ENCODE measurements around the gene RBMS1.

The RBMS1 gene

GRCh38 chr2:160353813-160354212, 139.8 kb downstream of the RBMS1 start:
- Mint-ChIP-seq H3K27ac (no peak overlapping the region), H3K27me3 (no peaks in the 10 kb centered on the region), H3K4me1 (ENCODE audit: low read depth) (peaks cover 67% of the 10 kb centered on the region), H3K9me3 (peaks cover 4% of the 10 kb centered on the region), H3K36me3 (ENCODE audit: low read depth) (peaks cover 26% of the 10 kb centered on the region), H3K4me3 (no peak overlapping the region)

GRCh38 chr2:160353166-160353565, 140.4 kb downstream of the RBMS1 start:
- peaks cover 72% of the 10 kb centered on the region for H3K4me1 Mint-ChIP-seq (ENCODE audit: low read depth)
- H3K4me3 Mint-ChIP-seq, result no peak overlapping the region
- H3K27ac Mint-ChIP-seq, result no peak overlapping the region
- H3K27me3 Mint-ChIP-seq, result no peaks in the 10 kb centered on the region
- H3K9me3 Mint-ChIP-seq, result peaks cover 4% of the 10 kb centered on the region
- H3K36me3 Mint-ChIP-seq (ENCODE audit: low read depth), result peaks cover 26% of the 10 kb centered on the region

GRCh38 chr2:160352500-160352899, 141.1 kb downstream of the RBMS1 start:
- H3K27ac Mint-ChIP-seq, result no peak overlapping the region
- H3K4me3 Mint-ChIP-seq, result no peak overlapping the region
- H3K4me1 Mint-ChIP-seq (ENCODE audit: low read depth), result peaks cover 72% of the 10 kb centered on the region
- peaks cover 19% of the 10 kb centered on the region for H3K36me3 Mint-ChIP-seq (ENCODE audit: low read depth)
- H3K9me3 Mint-ChIP-seq, result no peaks in the 10 kb centered on the region
- no peaks in the 10 kb centered on the region for H3K27me3 Mint-ChIP-seq

GRCh38 chr2:160351956-160352355, 141.7 kb downstream of the RBMS1 start:
- Mint-ChIP-seq H3K4me3 (no peak overlapping the region), H3K27me3 (no peaks in the 10 kb centered on the region), H3K27ac (no peak overlapping the region), H3K4me1 (ENCODE audit: low read depth) (peaks cover 75% of the 10 kb centered on the region), H3K36me3 (ENCODE audit: low read depth) (peaks cover 14% of the 10 kb centered on the region), H3K9me3 (no peaks in the 10 kb centered on the region)

- Mint-ChIP-seq H3K27me3 (no peaks in the 10 kb centered on the region), H3K4me1 (ENCODE audit: low read depth) (peaks cover 77% of the 10 kb centered on the region), H3K9me3 (no peaks in the 10 kb centered on the region), H3K36me3 (ENCODE audit: low read depth) (peaks cover 2% of the 10 kb centered on the region), H3K27ac (no peak overlapping the region), H3K4me3 (no peak overlapping the region)
These were observed 144.3 kb downstream of the RBMS1 start for GRCh38 chr2:160349306-160349705.

- Mint-ChIP-seq H3K4me3 (no peak overlapping the region), H3K27ac (no peak overlapping the region)
These were observed 146.2 kb downstream of the RBMS1 start for GRCh38 chr2:160347269-160347863.

GRCh38 chr2:160345071-160345764, 148.4 kb downstream of the RBMS1 start:
- Mint-ChIP-seq H3K36me3 (ENCODE audit: low read depth) (peaks cover 4% of the 10 kb centered on the region), H3K27me3 (no peaks in the 10 kb centered on the region), H3K9me3 (no peaks in the 10 kb centered on the region), H3K4me3 (peak overlapping the region; percentile 71), H3K4me1 (ENCODE audit: low read depth) (peaks cover 84% of the 10 kb centered on the region), H3K27ac (peak overlapping the region; percentile 89)

More at GRCh38 chr2:160347269-160347863, 146.2 kb downstream of the RBMS1 start:
- no peaks in the 10 kb centered on the region for H3K9me3 Mint-ChIP-seq
- peaks cover 76% of the 10 kb centered on the region for H3K4me1 Mint-ChIP-seq (ENCODE audit: low read depth)
- peaks cover 4% of the 10 kb centered on the region for H3K36me3 Mint-ChIP-seq (ENCODE audit: low read depth)
- no peaks in the 10 kb centered on the region for H3K27me3 Mint-ChIP-seq

GRCh38 chr2:160343404-160343803, 150.2 kb downstream of the RBMS1 start:
- no peak overlapping the region for H3K4me3 Mint-ChIP-seq
- no peak overlapping the region for H3K27ac Mint-ChIP-seq
- peaks cover 85% of the 10 kb centered on the region for H3K4me1 Mint-ChIP-seq (ENCODE audit: low read depth)
- H3K9me3 Mint-ChIP-seq, result no peaks in the 10 kb centered on the region
- H3K36me3 Mint-ChIP-seq (ENCODE audit: low read depth), result peaks cover 9% of the 10 kb centered on the region
- no peaks in the 10 kb centered on the region for H3K27me3 Mint-ChIP-seq

GRCh38 chr2:160339726-160340125, 153.9 kb downstream of the RBMS1 start:
- Mint-ChIP-seq H3K27ac (no peak overlapping the region), H3K9me3 (no peaks in the 10 kb centered on the region), H3K4me3 (no peak overlapping the region), H3K27me3 (no peaks in the 10 kb centered on the region), H3K4me1 (ENCODE audit: low read depth) (peaks cover 70% of the 10 kb centered on the region), H3K36me3 (ENCODE audit: low read depth) (peaks cover 16% of the 10 kb centered on the region)

- peaks cover 12% of the 10 kb centered on the region for H3K36me3 Mint-ChIP-seq (ENCODE audit: low read depth)
- no peaks in the 10 kb centered on the region for H3K27me3 Mint-ChIP-seq
- no peaks in the 10 kb centered on the region for H3K9me3 Mint-ChIP-seq
- peaks cover 70% of the 10 kb centered on the region for H3K4me1 Mint-ChIP-seq (ENCODE audit: low read depth)
- no peak overlapping the region for H3K4me3 Mint-ChIP-seq
- peak overlapping the region; percentile 27 for H3K27ac Mint-ChIP-seq
These were observed 154.5 kb downstream of the RBMS1 start for GRCh38 chr2:160338901-160339685.

- Mint-ChIP-seq H3K9me3 (no peaks in the 10 kb centered on the region), H3K36me3 (ENCODE audit: low read depth) (peaks cover 12% of the 10 kb centered on the region), H3K27me3 (no peaks in the 10 kb centered on the region), H3K4me1 (ENCODE audit: low read depth) (peaks cover 73% of the 10 kb centered on the region), H3K27ac (peak overlapping the region; percentile 28), H3K4me3 (no peak overlapping the region)
These were observed 155.9 kb downstream of the RBMS1 start for GRCh38 chr2:160337728-160338127.

GRCh38 chr2:160336635-160337034, 157.0 kb downstream of the RBMS1 start:
- Mint-ChIP-seq H3K27ac (no peak overlapping the region), H3K36me3 (ENCODE audit: low read depth) (peaks cover 12% of the 10 kb centered on the region)

GRCh38 chr2:160336105-160336504, 157.5 kb downstream of the RBMS1 start:
- Mint-ChIP-seq H3K27me3 (no peaks in the 10 kb centered on the region), H3K36me3 (ENCODE audit: low read depth) (peaks cover 12% of the 10 kb centered on the region), H3K4me3 (no peak overlapping the region), H3K27ac (peak overlapping the region; percentile 51), H3K4me1 (ENCODE audit: low read depth) (peaks cover 74% of the 10 kb centered on the region), H3K9me3 (no peaks in the 10 kb centered on the region)

More at GRCh38 chr2:160336635-160337034, 157.0 kb downstream of the RBMS1 start:
- Mint-ChIP-seq H3K9me3 (no peaks in the 10 kb centered on the region), H3K4me3 (no peak overlapping the region), H3K4me1 (ENCODE audit: low read depth) (peaks cover 74% of the 10 kb centered on the region), H3K27me3 (no peaks in the 10 kb centered on the region)

- H3K9me3 Mint-ChIP-seq, result no peaks in the 10 kb centered on the region
- peaks cover 12% of the 10 kb centered on the region for H3K36me3 Mint-ChIP-seq (ENCODE audit: low read depth)
- H3K4me3 Mint-ChIP-seq, result no peak overlapping the region
- no peaks in the 10 kb centered on the region for H3K27me3 Mint-ChIP-seq
- H3K27ac Mint-ChIP-seq, result peak overlapping the region; percentile 73
- peaks cover 77% of the 10 kb centered on the region for H3K4me1 Mint-ChIP-seq (ENCODE audit: low read depth)
These were observed 158.2 kb downstream of the RBMS1 start for GRCh38 chr2:160335441-160335840.

All from stimulated activated naive CD8-positive, alpha-beta T cell treated with anti-CD3 and anti-CD28 coated beads, Interleukin-15, Interleukin-2, amounts not matched to agents 100 ng/mL and 50 ng/mL, for 24 hours (primary cell).